ENCODE measurements around the gene DYNC2LI1.

DYNC2LI1 gene

DNA sequence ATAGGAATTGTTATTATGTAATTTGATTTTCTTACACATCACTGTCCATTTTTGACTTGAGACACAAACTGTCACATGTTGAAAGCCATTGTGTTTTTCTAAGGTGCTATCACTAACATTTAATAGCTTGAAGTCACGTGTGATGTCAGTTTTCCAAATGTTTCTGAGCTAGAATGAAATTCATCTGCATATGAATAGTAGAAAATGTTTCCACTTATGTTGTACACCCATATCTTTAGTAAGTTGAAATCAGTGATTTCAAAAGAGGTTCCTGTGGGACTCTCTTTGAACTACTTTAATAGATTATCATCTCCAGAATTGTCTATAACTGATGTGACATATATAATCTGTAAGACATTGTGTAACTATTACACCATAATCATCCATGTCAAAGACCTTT is 37.0 kb downstream of the DYNC2LI1 start:
- H3K4me3 ChIP-seq (ENCODE audit: low read depth, low read length) = no peak overlapping the region
- no peak for TF ChIP-seq CTCF (IDR thresholded peaks at IDR 0.05; ENCODE audit: low read depth, low read length, missing control alignments)
- DNase-seq (ENCODE audit: low read depth) = no peak

DNA sequence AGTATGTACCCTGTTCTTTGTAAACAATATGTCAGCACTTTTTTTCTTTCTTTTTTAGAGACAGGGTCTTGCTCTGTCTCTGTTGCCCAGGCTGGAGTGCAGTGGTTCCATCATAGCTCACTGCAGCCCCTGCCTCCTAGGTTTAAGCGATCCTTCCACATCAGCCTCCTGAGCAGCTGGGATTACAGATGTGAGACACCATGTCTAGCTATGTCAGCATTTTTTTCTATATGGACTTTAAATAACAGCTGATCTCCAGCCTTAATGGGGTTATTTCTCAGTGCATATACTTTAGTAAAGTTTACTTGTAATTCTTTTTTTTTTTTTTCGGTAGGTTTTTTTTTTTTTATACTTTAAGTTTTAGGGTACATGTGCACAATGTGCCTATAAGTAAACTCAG is 38.2 kb downstream of the DYNC2LI1 start:
- no peak for DNase-seq (ENCODE audit: low read depth)
- no peak overlapping the region for H3K4me3 ChIP-seq (ENCODE audit: low read depth, low read length)
- no peak for TF ChIP-seq CTCF (IDR thresholded peaks at IDR 0.05; ENCODE audit: low read depth, low read length, missing control alignments)

DNA sequence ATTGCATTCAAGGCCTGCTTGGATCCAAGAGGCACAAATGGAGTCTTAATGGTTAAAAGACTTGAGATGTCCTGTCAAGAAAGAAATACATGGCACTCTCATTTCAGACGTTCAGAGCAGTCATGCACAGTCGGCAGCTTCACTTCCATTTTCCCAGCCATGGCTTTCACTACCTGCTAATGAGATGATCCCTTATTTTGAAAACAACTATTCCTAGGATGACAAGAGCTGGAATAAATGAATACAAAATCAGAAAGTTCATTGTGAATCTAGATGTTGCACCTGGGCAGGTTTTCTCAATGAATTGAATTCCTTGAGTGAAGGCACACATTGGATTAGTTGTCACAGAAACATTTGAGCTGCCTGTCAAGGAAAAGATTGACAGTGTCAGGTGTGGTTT is 39.1 kb downstream of the DYNC2LI1 start:
- TF ChIP-seq CTCF (IDR thresholded peaks at IDR 0.05; ENCODE audit: low read depth, low read length, missing control alignments) = no peak
- no peak for DNase-seq (ENCODE audit: low read depth)
- H3K4me3 ChIP-seq (ENCODE audit: low read depth, low read length) = no peak overlapping the region

GRCh38 chr2:43814711-43815110 is 40.9 kb downstream of the DYNC2LI1 start:
- no peak overlapping the region for H3K4me3 ChIP-seq (ENCODE audit: low read depth, low read length)
- no peak for DNase-seq (ENCODE audit: low read depth)
- TF ChIP-seq CTCF (IDR thresholded peaks at IDR 0.05; ENCODE audit: low read depth, low read length, missing control alignments) = no peak

GRCh38 chr2:43818761-43819160 is 44.9 kb downstream of the DYNC2LI1 start:
- DNase-seq (ENCODE audit: low read depth) = no peak
- no peak overlapping the region for H3K4me3 ChIP-seq (ENCODE audit: low read depth, low read length)
- TF ChIP-seq CTCF (IDR thresholded peaks at IDR 0.05; ENCODE audit: low read depth, low read length, missing control alignments) = no peak

DNA sequence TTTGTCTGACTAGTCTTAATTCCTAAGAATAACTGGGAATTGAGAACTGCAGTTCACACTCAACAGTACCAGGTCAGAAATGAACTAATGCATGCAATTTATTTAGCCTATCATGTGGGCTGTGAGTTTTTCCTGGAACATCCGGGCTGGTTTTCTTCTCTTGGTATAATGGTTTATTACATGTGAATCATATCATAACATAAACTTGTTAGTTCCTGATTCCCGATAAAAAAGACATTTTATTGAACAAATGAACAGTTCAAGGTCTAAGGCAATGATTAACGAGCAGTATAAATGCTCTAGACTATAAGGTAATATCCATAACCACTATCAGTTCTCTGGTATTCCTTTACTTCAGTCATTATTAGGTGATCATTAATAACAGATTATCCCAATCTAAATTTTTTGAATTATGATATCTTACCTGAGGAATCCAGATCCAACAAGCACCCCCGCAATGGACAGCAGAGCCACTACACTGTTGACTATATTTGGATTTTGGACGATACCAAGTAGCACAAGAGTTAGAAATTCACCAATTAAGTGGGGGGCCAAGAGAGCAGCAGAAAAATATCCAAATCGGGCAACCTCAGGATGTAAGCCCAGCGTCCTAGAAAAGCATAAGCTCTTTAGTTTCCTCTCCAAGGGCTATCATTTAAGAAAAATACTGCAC is 45.8 kb downstream of the DYNC2LI1 start:
- TF ChIP-seq CTCF (IDR thresholded peaks at IDR 0.05; ENCODE audit: low read depth, low read length, missing control alignments) = no peak
- no peak for DNase-seq (ENCODE audit: low read depth)
- H3K4me3 ChIP-seq (ENCODE audit: low read depth, low read length) = no peak overlapping the region

DNA sequence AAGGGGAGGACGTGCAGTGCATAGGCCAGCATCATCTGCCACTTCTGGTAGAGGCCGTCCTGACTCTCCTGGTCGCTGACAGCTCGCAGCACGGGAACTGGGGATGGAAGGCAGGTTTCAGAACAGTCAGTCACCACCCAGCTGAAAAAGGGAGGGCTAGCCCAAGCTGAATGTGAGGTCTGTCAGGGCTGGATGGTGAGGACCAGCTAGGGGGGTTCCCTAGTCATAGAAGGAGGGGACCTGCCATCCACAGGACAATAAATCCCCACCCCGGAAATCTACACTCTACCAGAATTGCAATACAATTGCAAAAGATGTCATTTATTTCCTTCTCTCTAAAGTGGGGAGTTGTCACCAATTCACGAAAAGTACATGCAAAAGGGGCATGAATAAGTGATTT is 49.0 kb downstream of the DYNC2LI1 start:
- no peak for TF ChIP-seq CTCF (IDR thresholded peaks at IDR 0.05; ENCODE audit: low read depth, low read length, missing control alignments)
- no peak overlapping the region for H3K4me3 ChIP-seq (ENCODE audit: low read depth, low read length)
- no peak for DNase-seq (ENCODE audit: low read depth)

Data from GM12864 (cell line).